ENCODE results near the gene CUL2. TPM values are rescaled to one million over a fixed set of nuclear protein-coding genes. Genes with fewer than 3 reads are reported as not detected.
"Not testable (repeated sequence)": the region's sequence is repeated elsewhere in the genome, so short reads cannot be mapped to it uniquely, and the experiment has no call there.

The CUL2 gene
- total and polyA plus RNA-seq, 2 donors: 19.0 to 41.0 TPM

- not testable (repeated sequence) for H3K27ac ChIP-seq (ENCODE audit: low read depth); DNase-seq (ENCODE audit: extremely low spot score); H3K4me3 ChIP-seq (ENCODE audit: low read depth, low read length); H3K4me1 ChIP-seq (ENCODE audit: insufficient read depth); H3K36me3 ChIP-seq (ENCODE audit: insufficient read depth)
- 88% methylated on average over 3 of the region's 3 CpGs for WGBS
Measured at GRCh38 chr10:34973757-34974156, 116.4 kb downstream of the CUL2 start.

GRCh38 chr10:34973121-34973520 lies 117.0 kb downstream of the CUL2 start:
- not testable (repeated sequence) for H3K36me3 ChIP-seq (ENCODE audit: insufficient read depth); H3K4me1 ChIP-seq (ENCODE audit: insufficient read depth); H3K4me3 ChIP-seq (ENCODE audit: low read depth, low read length); H3K27ac ChIP-seq (ENCODE audit: low read depth); DNase-seq (ENCODE audit: extremely low spot score)
- 75% methylated on average over 9 of the region's 9 CpGs for WGBS

- WGBS: 68% methylated on average over 2 of the region's 2 CpGs
- not testable (repeated sequence) for H3K27ac ChIP-seq (ENCODE audit: low read depth); H3K4me1 ChIP-seq (ENCODE audit: insufficient read depth); DNase-seq (ENCODE audit: extremely low spot score); H3K36me3 ChIP-seq (ENCODE audit: insufficient read depth); H3K4me3 ChIP-seq (ENCODE audit: low read depth, low read length)
Measured at GRCh38 chr10:34972591-34972990, 117.5 kb downstream of the CUL2 start.

GRCh38 chr10:34971606-34972334 lies 118.4 kb downstream of the CUL2 start:
- H3K36me3 ChIP-seq (ENCODE audit: insufficient read depth); H3K27ac ChIP-seq (ENCODE audit: low read depth); DNase-seq (ENCODE audit: extremely low spot score); H3K4me1 ChIP-seq (ENCODE audit: insufficient read depth); H3K4me3 ChIP-seq (ENCODE audit: low read depth, low read length): not testable (repeated sequence)
- 54% methylated on average over 12 of the region's 12 CpGs for WGBS

GRCh38 chr10:34969171-34969570 lies 121.0 kb downstream of the CUL2 start:
- Histone ChIP-seq H3K4me1 (ENCODE audit: insufficient read depth) (no peaks in the 10 kb centered on the region), H3K27ac (ENCODE audit: low read depth) (no peak overlapping the region), H3K4me3 (ENCODE audit: low read depth, low read length) (no peak overlapping the region), H3K36me3 (ENCODE audit: insufficient read depth) (no peaks in the 10 kb centered on the region)
- no peak for DNase-seq (ENCODE audit: extremely low spot score)
- WGBS: 94% methylated on average over 17 of the region's 17 CpGs

- WGBS: 42% methylated on average over 14 of the region's 14 CpGs
- DNase-seq (ENCODE audit: extremely low spot score): no peak
- H3K27ac ChIP-seq (ENCODE audit: low read depth): no peak overlapping the region
Measured at GRCh38 chr10:34967335-34967880, 122.7 kb downstream of the CUL2 start.

GRCh38 chr10:34966451-34966850 lies 123.7 kb downstream of the CUL2 start:
- no peak for DNase-seq (ENCODE audit: extremely low spot score)
- H3K4me3 ChIP-seq (ENCODE audit: low read depth, low read length): no peak overlapping the region
- 89% methylated on average over 5 of the region's 5 CpGs for WGBS
- H3K27ac ChIP-seq (ENCODE audit: low read depth): no peak overlapping the region
- H3K36me3 ChIP-seq (ENCODE audit: insufficient read depth): no peaks in the 10 kb centered on the region
- H3K4me1 ChIP-seq (ENCODE audit: insufficient read depth): no peaks in the 10 kb centered on the region

More at GRCh38 chr10:34967335-34967880, 122.7 kb downstream of the CUL2 start:
- Histone ChIP-seq H3K36me3 (ENCODE audit: insufficient read depth) (no peaks in the 10 kb centered on the region), H3K4me3 (ENCODE audit: low read depth, low read length) (no peak overlapping the region), H3K4me1 (ENCODE audit: insufficient read depth) (no peaks in the 10 kb centered on the region)

GRCh38 chr10:34966040-34966439 lies 124.1 kb downstream of the CUL2 start:
- H3K36me3 ChIP-seq (ENCODE audit: insufficient read depth): no peaks in the 10 kb centered on the region
- no peaks in the 10 kb centered on the region for H3K4me1 ChIP-seq (ENCODE audit: insufficient read depth)
- H3K27ac ChIP-seq (ENCODE audit: low read depth): no peak overlapping the region
- no peak overlapping the region for H3K4me3 ChIP-seq (ENCODE audit: low read depth, low read length)
- DNase-seq (ENCODE audit: extremely low spot score): no peak
- 85% methylated on average over 5 of the region's 5 CpGs for whole genome bisulfite sequencing

GRCh38 chr10:34964166-34964800 lies 125.9 kb downstream of the CUL2 start:
- Histone ChIP-seq H3K4me3 (ENCODE audit: low read depth, low read length) (no peak overlapping the region), H3K27ac (ENCODE audit: low read depth) (no peak overlapping the region), H3K36me3 (ENCODE audit: insufficient read depth) (no peaks in the 10 kb centered on the region), H3K4me1 (ENCODE audit: insufficient read depth) (no peaks in the 10 kb centered on the region)
- no peak for DNase-seq (ENCODE audit: extremely low spot score)
- WGBS: 97% methylated on average over 13 of the region's 13 CpGs

GRCh38 chr10:34962866-34963265 lies 127.3 kb downstream of the CUL2 start:
- Histone ChIP-seq H3K36me3 (ENCODE audit: insufficient read depth) (no peaks in the 10 kb centered on the region), H3K4me1 (ENCODE audit: insufficient read depth) (no peaks in the 10 kb centered on the region), H3K27ac (ENCODE audit: low read depth) (no peak overlapping the region), H3K4me3 (ENCODE audit: low read depth, low read length) (no peak overlapping the region)
- DNase-seq (ENCODE audit: extremely low spot score): no peak
- 93% methylated on average over 2 of the region's 2 CpGs for WGBS

- no peaks in the 10 kb centered on the region for H3K4me1 ChIP-seq (ENCODE audit: insufficient read depth)
- H3K27ac ChIP-seq (ENCODE audit: low read depth): no peak overlapping the region
- DNase-seq (ENCODE audit: extremely low spot score): no peak
- no peak overlapping the region for H3K4me3 ChIP-seq (ENCODE audit: low read depth, low read length)
- WGBS: 80% methylated on average over 8 of the region's 8 CpGs
- H3K36me3 ChIP-seq (ENCODE audit: insufficient read depth): no peaks in the 10 kb centered on the region
Measured at GRCh38 chr10:34960983-34961382, 129.2 kb downstream of the CUL2 start.

GRCh38 chr10:34959786-34960185 lies 130.4 kb downstream of the CUL2 start:
- no peaks in the 10 kb centered on the region for H3K4me1 ChIP-seq (ENCODE audit: insufficient read depth)
- no peak for DNase-seq (ENCODE audit: extremely low spot score)
- H3K36me3 ChIP-seq (ENCODE audit: insufficient read depth): no peaks in the 10 kb centered on the region
- no peak overlapping the region for H3K27ac ChIP-seq (ENCODE audit: low read depth)
- no peak overlapping the region for H3K4me3 ChIP-seq (ENCODE audit: low read depth, low read length)
- 72% methylated on average over 4 of the region's 4 CpGs for WGBS

- WGBS: 72% methylated on average over 9 of the region's 9 CpGs
- Histone ChIP-seq H3K27ac (ENCODE audit: low read depth) (no peak overlapping the region), H3K4me3 (ENCODE audit: low read depth, low read length) (no peak overlapping the region), H3K4me1 (ENCODE audit: insufficient read depth) (no peaks in the 10 kb centered on the region), H3K36me3 (ENCODE audit: insufficient read depth) (no peaks in the 10 kb centered on the region)
- DNase-seq (ENCODE audit: extremely low spot score): no peak
Measured at GRCh38 chr10:34959321-34959720, 130.8 kb downstream of the CUL2 start.

All from urinary bladder (tissue), 4 donors.